Astrocyte of the cerebellum (primary cell): ENCODE results near the gene ABCA13.

Experiments used
- DNase-seq: peaks from one replicate; pipeline ENCODE4 v3.0.0-alpha.2; 2011; ENCODE audit warnings: low read depth
- H3K4me3 ChIP-seq: 2 replicates; pipeline ENCODE4 v1.5.1; 2011; ENCODE audit warnings: mild to moderate bottlenecking, low read depth, low read length, moderate library complexity
- CTCF ChIP-seq: IDR thresholded peaks from 2 replicates; pipeline ENCODE4 v1.5.1; 2012; ENCODE audit warnings: low read length, low read depth, moderate library complexity, mild to moderate bottlenecking; ENCODE audit errors: missing control alignments
- in situ Hi-C: cut with HindIII; loops from 2 replicates; pipeline ENCODE4 v1.10.0; 2017; ENCODE audit warnings: low sequenced_read_pairs

Gene ABCA13

GRCh38 chr7:48279420-48279819 lies 108.2 kb downstream of the ABCA13 start:
- DNase-seq: no peak
- H3K4me3 ChIP-seq: no peak overlapping the region
- no peak for TF ChIP-seq CTCF
- in situ Hi-C loops: no loop called here

- H3K4me3 ChIP-seq: no peak overlapping the region
- in situ Hi-C loops: no loop called here
- no peak for TF ChIP-seq CTCF
- DNase-seq: peak; percentile 89
These were observed 108.8 kb downstream of the ABCA13 start for GRCh38 chr7:48280100-48280499.

GRCh38 chr7:48285373-48285772 lies 114.1 kb downstream of the ABCA13 start:
- no peak overlapping the region for H3K4me3 ChIP-seq
- no peak for TF ChIP-seq CTCF
- no peak for DNase-seq
- in situ Hi-C loops: no loop called here

GRCh38 chr7:48286836-48287235 lies 115.6 kb downstream of the ABCA13 start:
- no peak overlapping the region for H3K4me3 ChIP-seq
- in situ Hi-C loops: no loop called here
- no peak for DNase-seq
- no peak for TF ChIP-seq CTCF

- no peak overlapping the region for H3K4me3 ChIP-seq
- DNase-seq: no peak
- no peak for TF ChIP-seq CTCF
- in situ Hi-C loops: no loop called here
These were observed 118.4 kb downstream of the ABCA13 start for GRCh38 chr7:48289656-48290055.

GRCh38 chr7:48292949-48293348 lies 121.7 kb downstream of the ABCA13 start:
- in situ Hi-C loops: no loop called here
- no peak overlapping the region for H3K4me3 ChIP-seq
- no peak for TF ChIP-seq CTCF
- DNase-seq: no peak
